Kidney tubule cell (primary cell): ENCODE measurements around the gene SMCP.

Experiments used
- DNase-seq: peaks from one replicate; pipeline ENCODE4 v3.0.0-alpha.2; 2018; ENCODE audit warnings: low spot score

Gene SMCP

GRCh38 chr1:152878042-152878441, at the start of gene SMCP:
TSS of gene SMCP (plus strand) at chr1:152878322. CDS start at chr1:152884423, 6,101 bp downstream.
- peak; percentile 6 for DNase-seq

- DNase-seq = no peak
Observed at GRCh38 chr1:152836870-152837269, 41.3 kb upstream of the SMCP start.

GRCh38 chr1:152842556-152842955, 35.6 kb upstream of the SMCP start, which contains the start of gene LCE6A:
TSS of gene LCE6A (plus strand) at chr1:152842856. CDS start at chr1:152843521, 665 bp downstream.
- DNase-seq = no peak

- no peak for DNase-seq
Observed at GRCh38 chr1:152855661-152856060, 22.5 kb upstream of the SMCP start.

- DNase-seq = no peak
Observed at GRCh38 chr1:152858062-152858461, 20.1 kb upstream of the SMCP start.

GRCh38 chr1:152859696-152860095, 18.4 kb upstream of the SMCP start, which contains the start of gene LCE7A:
TSS of gene LCE7A (plus strand) at chr1:152859996. CDS start at chr1:152860698, 702 bp downstream.
- no peak for DNase-seq

- no peak for DNase-seq
Observed at GRCh38 chr1:152860129-152860528, 18.0 kb upstream of the SMCP start.

GRCh38 chr1:152861374-152861773, 16.7 kb upstream of the SMCP start:
- DNase-seq = no peak

GRCh38 chr1:152864443-152864842, 13.7 kb upstream of the SMCP start:
- no peak for DNase-seq

- peak; percentile 7 for DNase-seq
Observed at GRCh38 chr1:152866321-152866720, 11.8 kb upstream of the SMCP start.

GRCh38 chr1:152869808-152870419, 8.2 kb upstream of the SMCP start:
- peak; percentile 68 for DNase-seq

GRCh38 chr1:152870831-152871730, 7.0 kb upstream of the SMCP start:
- peak; percentile 53 for DNase-seq

- no peak for DNase-seq
Observed at GRCh38 chr1:152871731-152872126, 6.4 kb upstream of the SMCP start.

- no peak for DNase-seq
Observed at GRCh38 chr1:152873495-152873894, 4.6 kb upstream of the SMCP start.

- no peak for DNase-seq
Observed at GRCh38 chr1:152876827-152877226, 1.3 kb upstream of the SMCP start.

- no peak for DNase-seq
Observed at GRCh38 chr1:152879559-152880198, 1.6 kb downstream of the SMCP start.

- no peak for DNase-seq
Observed at GRCh38 chr1:152880316-152880715, 2.2 kb downstream of the SMCP start.

GRCh38 chr1:152880907-152881306, 2.8 kb downstream of the SMCP start:
- DNase-seq = no peak

- DNase-seq = no peak
Observed at GRCh38 chr1:152884085-152884484, 6.0 kb downstream of the SMCP start.

GRCh38 chr1:152884506-152884905, 6.4 kb downstream of the SMCP start:
- no peak for DNase-seq

- DNase-seq = no peak
Observed at GRCh38 chr1:152884966-152885624, 7.0 kb downstream of the SMCP start.

GRCh38 chr1:152886085-152886484, 8.0 kb downstream of the SMCP start:
- DNase-seq = no peak
